Hippocampal formation (tissue), 2 donors: ENCODE data around the gene GMDS.

Experiments
- DNase-seq, 2 donors: peaks; one replicate each; lab custom pipeline; 2025; lab: John Stamatoyannopoulos, UW

The GMDS gene

DNA sequence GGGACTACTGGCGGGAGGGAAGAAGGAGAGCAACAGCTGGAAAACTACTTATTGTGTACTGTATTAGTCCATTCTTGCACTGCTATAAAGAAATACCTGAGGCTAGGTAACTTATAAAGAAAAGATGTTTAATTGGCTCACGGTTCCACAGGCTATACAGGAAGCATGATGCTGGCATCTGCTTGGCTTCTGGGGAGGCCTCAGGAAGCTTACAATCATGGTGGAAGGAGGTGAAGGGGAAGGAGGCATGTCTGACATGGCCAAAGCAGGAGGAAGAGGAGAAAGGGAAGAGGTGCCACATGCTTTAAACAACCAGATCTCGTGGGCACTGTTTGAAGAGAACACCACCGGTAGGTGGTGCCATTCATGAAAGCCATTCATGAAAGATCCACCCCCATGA is 67.3 kb downstream of the GMDS start:
- DNase-seq, result no peak

DNA sequence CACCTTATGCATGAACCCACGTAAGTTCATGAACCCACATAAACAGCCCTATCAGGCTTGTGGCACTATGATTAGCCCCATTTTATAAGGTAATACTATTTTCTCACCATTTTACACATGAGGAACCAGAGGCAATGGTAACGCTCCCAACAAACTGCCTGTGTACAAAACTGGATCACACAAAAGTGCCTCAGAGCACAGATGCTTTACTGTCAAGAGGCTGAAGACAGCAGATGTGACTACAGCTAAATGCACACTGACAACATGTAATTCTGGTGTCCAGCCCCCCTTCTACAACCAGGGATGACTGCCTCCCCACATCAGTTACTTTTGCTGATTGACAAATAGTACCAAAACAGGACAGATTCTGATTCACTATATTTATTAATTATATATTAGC is 69.6 kb downstream of the GMDS start:
- no peak for DNase-seq

DNA sequence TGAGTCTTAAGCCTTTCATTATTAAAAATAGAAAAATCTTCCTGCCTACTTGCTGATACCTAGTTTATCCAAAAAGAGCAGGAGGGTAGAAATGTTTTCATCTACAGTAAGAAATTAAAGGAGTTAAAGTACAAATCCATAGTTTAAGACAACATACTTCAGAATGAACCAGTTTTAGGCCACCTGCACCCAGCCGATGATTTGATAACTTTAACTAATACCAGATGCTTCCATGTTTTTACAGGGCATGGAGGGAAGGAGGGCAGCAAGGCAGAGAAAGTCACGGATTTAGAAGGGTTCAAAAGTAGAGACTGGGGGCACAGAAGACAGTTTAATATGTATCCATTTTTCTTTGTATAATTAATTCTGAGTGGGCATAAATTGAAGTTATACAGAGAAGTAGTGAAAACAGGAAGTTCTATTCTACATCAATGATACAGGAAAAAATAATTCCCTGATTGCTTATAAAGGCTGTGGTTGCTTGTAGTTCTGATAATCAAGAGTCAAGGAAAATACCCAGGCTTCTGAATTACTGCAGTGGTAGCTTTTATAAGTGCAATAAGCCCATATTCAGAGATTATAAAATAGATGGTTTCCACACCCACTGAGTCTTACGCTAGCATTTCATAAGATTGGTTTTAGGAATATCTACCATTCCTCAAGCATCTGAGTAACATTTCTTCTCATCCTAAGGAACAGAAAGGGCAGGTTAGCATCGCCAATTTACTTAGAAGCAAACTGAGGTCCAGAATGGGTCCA is 72.0 kb downstream of the GMDS start:
- no peak for DNase-seq

DNA sequence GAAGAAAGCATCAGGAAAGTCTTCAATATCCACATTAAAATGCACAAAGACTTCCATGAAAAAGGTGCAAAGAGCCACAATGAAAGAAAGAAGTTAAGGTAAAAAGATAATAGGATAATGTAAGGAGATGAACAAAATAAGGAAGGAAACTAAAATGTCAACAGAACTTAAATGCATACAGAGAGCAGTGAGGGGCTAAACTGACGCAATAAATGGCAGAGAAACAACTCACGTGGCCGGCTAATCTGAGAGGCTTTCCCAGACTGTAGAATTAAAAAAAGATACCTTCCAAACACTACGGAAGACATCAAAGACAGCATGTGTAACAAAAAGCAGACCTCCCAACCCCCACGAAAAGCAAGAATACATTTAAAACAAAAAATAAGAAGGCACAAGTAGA is 73.7 kb downstream of the GMDS start:
- DNase-seq, result no peak

DNA sequence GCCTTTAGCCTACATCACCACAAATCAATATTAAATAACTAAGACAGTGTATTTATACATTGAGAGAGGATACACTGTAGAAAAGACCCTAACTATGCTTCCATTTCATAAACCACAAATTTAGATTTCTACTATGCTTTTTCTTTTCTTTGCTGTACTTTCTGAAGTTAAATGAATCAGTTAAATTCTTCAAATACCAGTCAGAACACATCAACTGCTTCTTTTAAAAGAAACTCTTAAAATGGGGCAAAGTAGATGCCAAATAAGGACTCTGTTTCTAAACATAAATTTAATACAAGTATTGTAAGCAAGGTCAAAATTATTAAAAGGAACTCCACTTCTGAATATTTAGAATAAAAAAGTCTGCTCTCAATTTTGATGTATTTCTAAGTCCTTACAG is 76.9 kb downstream of the GMDS start:
- DNase-seq, result no peak

DNA sequence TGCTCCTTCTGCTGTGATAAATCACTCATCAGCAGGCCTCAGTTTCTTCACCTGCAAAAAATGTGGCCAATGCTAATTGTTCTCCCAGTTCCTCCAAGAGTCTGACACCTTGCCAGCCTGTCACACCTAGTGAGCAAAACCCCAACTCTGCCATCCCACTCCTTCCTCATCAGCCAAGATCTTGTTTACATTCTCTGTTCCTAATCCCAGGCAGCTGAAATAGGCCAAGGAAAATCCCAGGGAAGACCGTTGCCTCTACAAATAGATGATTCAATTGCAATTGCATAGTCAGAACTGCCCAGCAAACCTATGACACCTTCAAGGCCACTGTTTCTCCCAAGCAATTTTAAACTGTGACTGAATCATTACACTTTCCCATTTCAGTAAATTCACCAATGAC is 78.7 kb downstream of the GMDS start:
- DNase-seq, result no peak

DNA sequence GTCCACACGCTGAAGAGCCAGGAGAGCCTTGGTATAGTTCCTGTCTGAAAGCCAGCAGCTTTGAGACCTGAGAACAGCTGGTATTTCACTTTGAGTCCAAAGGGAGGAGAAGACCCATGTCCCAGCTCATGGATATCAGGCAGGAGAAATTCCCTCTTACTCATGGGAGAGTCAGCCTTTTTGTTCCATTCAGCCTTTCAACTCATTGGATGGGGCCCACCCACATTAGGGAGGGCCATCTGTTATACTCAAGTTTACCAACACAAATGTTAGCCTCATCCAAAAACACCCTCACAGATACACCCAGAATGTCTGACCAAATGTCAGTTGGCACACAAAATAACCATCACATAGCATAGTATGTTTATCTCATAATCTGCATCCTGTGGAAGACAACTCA is 80.1 kb downstream of the GMDS start:
- no peak for DNase-seq

DNA sequence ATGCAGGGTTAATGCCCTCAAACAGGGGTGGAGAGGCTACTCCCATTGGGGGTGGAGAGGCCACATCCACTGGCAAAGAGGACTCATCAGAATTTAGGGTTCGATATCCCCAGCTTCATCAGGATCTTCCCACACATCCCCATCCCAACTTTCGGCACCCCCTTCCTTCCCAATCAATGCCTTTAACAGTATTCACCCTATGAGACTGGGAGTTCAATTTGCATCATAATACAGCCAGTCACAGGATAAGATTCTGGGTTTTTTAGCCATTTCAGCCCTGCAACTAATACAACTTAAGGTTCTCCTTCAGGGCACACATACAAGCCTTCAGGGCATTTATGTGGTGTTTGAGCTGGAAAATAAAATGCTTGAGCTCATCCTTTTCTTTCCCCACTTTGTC is 80.9 kb downstream of the GMDS start:
- no peak for DNase-seq

DNA sequence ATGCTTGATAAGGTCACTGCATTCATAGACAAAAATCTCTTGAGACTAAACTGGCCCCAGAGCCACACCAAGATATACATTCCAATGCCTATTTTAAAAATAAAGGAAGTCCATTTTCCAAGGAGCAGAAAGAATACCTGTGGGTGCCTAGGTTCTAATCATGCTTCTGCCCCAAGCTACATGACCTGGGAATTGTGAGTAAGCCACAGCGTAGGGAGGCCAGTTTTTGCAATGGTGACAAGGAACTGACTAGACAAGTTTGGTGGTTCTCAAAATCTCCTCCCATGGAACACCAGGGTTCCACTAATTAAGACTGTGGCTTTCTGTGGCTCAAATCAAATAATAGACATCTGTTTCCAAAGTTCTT is 83.3 kb downstream of the GMDS start:
- no peak for DNase-seq

DNA sequence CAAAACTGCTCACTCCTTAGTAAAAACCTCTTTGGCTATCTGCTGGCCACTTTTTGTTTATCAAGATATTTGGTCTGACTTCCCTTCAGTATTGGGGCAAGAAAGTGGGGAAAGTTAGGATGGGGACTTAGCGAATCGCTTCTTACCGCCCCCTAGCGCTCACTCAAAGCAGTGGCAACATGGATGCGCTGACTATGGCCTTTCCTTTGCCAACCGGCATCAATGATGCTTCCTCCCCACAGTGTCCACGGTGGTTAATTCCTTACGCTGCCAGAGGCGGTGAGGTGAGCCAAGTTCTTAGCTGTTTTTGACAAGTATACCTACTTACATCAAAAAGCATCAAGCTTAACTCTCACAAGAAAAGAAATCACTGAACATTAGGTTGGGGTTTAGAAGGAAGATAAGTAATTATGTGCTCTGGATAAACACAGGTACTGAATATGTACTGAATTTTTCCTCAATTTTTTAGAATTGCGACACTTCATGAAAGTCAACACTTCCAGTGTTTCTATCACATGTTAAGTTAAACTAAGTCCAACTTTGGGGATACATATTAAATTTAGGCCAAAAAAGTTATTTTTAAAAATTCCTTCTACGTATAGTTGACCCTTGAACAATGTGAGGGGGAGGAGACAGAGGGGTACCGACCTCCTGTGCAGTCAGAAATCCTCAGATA is 86.7 kb downstream of the GMDS start:
- no peak for DNase-seq

DNA sequence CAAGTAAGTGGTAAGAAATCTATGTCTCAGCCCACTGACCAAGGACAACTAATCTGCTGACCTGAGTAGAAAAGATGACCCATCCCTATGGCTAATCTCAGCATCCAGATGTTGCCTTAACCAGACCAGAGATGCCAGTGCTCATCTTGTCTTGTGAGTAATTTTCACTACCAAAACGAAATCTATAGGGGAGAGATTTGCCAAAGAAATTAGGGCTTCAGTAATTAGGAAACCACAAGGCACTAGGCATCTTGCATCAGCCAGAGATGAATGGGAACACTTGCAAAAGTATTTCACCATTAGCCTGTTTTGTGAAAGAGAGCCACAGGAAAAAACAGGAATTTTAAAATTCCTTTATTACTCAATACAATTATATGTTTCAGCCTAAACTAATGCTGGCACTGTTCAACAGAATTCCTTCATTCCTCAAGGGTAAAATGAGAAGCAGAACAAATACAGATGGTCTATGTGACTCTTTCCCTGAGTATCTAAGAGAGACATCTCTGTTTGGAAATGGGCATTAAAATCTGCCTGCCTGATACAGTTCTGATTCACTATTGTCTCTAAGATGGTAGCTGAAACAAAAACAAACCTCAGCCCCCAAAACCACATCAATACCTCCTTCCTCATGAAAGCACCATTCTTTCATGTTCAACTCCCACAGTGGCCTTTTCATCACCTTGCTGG is 87.8 kb downstream of the GMDS start:
- DNase-seq, result no peak

DNA sequence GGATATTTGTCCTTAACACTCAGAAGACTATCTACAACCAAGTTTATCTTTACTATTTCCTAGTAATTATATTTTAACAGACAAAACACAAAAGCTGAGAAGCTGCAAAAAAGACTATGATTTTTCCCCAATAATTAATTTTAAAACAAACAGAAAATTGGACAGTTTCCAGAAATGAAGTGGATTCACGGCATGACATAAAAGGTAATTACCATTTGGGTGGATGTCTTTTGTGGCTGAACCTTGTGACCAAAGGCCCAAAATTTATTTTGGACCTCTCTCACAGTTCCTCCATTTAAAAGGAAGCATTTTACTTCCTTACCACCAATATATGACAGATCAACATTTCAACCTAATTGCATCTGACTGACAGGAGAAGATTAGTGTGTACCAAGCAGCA is 90.2 kb downstream of the GMDS start:
- DNase-seq, result no peak

DNA sequence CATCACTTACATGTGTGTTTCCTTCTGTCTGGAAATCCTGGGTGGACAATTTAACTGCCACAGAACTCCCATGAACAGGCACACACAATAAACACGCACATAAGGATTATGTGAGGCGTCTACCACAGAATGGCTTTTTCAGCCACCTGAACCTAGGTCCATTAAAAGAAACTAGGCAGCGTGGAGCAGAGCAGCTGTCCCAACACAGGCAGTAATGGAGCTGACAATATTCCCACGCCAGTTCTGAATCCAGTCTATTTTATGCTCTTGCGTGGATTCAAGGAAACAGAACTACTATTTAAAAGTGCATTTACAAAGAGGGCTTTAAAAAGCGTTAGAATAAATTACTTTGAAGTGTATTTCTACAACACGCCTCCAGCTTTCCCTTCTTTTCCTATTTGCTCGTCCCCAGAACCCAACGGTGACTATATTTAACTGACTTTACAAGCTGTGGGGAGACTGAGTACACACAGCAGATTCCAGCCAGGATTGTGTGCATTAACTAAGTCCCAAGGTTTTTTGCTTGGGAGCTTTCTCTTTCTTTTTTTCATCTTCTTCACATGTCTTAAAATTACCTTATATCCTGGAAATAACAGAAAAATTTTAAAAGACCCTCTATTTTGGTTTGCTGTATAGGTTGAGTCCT is 95.9 kb downstream of the GMDS start:
- DNase-seq, result no peak

DNA sequence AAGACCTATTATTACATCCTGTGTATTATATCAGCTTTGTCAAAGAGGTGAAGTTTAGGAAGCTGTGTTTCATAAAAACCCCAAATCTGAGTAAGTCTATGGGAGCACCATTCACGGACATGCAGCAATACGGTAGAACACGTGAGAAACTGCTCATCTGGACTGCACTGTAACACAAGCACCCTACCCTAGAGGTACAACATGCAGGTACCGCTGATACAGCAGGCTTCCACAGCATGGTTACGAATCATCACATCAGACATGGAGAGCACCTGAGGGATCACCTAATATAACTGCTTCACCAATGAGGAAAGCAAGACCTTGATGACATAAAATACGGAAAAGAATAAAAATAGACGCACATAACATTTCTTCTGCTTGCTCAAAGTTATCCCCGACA is 96.7 kb downstream of the GMDS start:
- DNase-seq, result no peak

DNA sequence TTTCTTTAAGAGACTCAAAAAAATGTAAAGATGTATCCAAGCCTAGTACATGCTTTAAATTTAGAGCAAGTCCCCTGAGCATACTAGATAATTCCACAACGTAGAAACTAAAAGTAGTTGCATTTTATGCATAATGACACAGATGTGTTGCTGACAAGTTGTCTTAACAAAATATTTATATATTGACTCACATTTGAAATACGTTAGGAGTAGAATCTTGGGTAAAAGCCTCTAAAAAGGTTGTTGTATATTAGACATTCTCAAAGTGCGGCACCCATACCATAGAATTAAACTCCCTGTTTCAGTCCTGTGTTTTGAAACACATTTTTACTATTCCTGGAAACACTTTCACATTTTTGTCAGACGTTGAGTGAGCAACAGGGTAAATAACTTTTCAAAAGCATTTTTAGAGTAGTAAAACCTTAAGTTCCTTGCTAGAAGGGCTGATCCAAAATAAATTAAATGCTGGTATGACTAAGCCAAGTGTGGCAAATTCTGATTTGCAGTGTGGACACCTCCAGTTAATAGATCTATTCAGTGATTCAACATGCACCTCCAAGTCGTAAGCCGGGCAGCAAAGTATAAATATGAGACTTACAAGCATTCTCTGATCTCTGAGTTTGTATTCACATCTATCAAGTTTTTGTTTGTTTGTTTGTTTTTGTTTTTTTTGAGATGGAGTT is 97.5 kb downstream of the GMDS start:
- no peak for DNase-seq

DNA sequence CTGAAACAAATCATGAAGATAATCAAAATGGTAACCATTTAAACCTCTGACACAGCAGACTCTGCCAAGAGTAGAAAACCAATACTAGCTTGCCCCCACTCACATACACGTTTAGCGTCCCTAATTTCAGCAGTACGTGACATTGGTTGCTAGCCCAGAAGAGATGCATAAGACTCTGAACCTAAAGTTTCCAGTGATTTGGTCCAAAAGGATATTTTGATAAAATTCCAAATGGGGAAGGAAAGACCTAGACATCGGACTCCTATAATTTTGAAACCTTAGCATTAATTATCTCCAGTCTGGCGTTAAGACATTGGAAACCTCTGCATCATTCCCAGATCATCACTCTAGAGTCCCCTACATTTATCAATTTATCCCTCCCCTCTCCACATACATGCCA is 98.1 kb downstream of the GMDS start:
- no peak for DNase-seq

DNA sequence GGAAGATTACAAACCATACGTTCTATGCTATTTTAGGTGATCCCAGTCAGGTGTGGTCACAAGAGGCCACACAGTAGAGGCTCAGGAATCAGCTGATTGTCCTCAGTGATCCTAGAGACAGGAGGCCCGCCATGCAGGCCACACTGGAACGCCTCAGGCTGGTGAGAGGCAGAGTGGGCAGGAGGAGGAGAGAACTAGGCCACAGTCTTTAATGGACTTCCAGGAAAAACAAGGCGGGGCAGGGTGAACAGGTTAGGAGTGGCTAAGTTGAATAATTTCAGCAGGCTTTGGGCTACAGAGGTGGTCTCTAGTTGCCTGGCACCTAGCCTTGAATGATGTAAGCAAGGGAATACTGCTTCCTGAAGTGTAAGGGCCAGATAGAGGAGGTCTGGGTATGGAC is 101.2 kb downstream of the GMDS start:
- no peak for DNase-seq

DNA sequence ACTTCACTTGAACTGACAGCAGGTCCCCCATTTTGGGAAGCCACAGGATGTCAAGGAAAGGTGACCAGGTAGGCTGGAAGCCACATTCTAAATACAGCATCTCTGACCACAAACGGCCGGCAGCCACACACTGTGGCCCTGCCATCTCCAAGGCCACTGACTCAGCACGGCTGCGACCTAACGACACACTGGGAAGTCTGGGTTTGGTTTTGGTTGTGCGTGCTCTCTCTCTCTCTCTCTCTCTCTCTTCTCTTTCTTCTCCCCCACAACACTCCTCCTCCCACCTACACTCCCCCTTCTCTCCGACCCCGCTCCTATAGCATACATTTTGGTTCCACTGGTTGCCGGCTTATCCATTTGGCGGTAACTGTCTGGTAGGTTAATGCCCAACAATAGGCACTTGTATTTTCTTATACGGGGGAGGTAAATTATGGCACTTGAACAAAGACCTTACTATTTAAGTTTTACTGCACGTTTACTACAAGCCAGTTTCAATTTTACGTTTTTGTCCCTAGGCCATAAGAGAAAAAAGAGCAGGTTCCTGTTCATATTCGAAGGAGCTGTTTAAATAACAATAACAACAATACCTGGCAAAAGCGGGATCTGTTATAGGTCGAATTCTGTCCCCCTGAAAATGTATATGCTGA is 103.6 kb downstream of the GMDS start:
- DNase-seq, result no peak

DNA sequence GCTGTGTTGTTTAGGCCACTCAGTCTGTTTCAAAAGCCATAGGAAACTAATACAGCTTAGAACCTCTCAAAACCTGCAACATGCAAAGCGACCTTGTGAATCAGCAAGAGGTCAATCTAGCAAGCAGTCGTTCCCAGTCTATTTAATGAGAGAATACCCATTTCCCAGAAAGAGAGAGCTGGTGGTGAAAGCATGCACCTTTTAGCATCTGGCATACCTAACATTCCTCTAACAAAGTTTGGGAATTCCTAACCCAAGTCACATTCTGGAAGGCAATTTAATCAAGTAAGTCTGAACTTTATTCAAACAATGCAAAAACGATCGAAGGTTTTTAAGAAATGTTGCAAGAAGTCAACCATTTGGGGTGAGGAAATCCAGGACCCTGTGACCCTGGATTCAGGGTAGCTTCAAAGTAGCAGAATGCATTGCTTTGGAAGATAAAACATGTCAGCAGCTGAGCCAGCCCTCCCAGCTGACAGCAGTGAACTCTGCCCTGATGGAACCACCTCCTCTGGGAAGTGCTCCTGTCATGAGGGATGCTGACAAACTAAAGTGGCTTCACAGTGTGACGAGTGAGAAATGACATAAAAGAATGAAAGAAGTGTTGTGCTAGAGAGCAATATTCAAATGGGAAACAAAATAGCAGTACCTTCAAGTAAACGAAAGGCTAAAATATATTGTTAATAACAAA is 104.8 kb downstream of the GMDS start:
- DNase-seq, result no peak

DNA sequence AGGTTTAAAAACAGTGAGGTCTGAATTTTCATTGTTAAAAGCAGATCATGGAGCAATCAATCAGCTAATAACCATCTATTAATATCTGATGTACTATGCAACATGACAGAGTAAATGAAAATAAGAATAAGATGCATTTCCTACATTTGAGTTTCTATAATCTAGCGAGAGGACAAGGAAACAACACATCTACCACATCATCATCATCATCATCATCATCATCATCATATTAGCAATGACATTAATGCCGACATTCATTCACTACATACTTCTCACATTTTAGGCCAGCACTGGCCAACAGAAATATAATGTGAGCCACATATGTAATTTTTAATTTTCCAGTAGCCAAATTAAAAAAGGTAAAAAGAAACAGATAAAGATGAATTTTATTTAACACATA is 110.0 kb downstream of the GMDS start:
- no peak for DNase-seq

DNA sequence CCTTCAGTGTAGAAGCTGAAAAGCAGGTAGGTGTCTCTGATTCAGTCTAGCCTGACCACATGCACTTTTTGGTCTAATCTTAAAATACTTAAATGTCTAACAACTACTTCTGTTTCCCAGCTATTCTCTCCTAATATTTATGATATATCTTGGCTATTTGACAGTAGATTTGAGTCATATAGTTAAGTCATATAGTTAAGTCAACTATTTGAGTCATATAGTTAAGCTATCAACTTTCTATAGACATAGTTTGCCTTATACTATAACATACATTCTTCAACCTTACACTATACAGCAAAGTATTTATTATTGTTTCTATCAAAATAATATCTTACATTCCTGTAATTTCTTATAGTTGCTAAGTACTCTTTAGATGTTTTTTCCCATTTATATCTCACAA is 110.9 kb downstream of the GMDS start:
- DNase-seq, result no peak
